COLO668 (cell line): ENCODE results near the gene NTSR1.
"Not testable (repeated sequence)": the region's sequence is repeated elsewhere in the genome, so short reads cannot be mapped to it uniquely, and the experiment has no call there.

Experiments used
- DNase-seq: peaks from one replicate; lab custom pipeline; 2025; ENCODE audit not compliant: unreplicated experiment; lab: John Stamatoyannopoulos, UW

NTSR1 gene

DNA sequence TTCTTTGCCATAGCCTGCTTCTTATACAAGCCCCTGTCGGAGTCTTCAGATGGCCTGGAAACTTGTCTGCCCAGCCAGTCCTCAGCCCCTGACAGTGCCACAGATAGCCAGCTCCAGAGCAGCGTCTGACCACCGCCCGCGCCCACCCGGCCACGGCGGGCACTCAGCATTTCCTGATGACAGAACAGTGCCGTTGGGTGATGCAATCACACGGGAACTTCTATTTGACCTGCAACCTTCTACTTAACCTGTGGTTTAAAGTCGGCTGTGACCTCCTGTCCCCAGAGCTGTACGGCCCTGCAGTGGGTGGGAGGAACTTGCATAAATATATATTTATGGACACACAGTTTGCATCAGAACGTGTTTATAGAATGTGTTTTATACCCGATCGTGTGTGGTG lies 36.9 kb upstream of the NTSR1 start:
- no peak for DNase-seq

DNA sequence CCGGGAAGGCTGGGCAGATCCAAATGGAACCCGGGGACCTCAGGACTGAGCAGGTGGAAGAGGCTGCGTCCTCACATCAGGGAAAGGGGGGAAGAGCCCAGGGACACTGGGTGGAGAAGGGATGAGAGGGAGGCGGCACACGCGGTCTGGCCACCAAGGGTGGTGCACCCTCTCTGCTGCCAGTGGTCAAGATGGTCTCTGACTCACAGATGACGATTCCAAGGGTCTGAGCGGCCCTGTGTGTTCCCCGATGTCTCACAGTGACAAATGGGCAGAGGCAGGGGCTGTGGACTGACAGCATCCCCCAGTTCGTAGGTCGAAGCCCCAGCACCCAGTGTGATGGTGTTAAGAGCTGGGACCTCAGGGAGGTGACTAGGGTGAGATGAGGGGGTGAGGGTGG lies 34.3 kb upstream of the NTSR1 start:
- no peak for DNase-seq

DNA sequence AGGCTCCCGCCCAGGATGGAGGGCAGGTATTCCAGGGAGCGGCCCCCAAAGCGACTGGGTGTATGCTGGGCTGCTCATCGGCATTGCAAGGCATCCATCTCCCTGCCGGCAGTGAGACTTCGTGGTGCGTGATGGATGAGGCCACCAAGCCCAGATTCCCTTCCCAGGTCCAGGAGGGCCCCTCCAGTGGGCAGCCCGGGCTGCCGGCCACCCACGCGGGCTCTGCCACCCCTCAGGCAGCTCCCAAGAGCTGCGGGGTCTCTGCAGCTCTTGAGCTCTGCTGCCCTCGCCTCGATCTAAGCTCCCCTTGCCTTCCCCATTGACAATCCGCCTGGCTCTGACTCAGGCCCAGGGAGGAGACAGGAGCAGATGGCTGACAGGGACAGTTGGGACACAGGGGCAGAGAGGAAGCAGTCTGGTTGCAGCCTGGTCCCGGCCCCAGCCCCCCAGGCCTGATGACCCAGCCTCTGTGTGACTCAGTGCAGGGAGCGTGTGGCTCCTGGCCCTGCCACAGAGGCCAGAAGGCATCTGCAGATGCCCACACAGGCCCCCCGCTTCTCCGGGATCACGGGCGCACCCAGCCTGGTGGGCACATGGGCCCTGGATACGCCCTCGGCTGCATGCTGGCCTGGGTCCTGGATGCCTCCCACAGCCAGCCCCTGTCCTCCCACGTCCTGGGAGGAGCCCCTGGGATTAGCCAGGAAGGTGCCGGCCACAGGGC lies 33.3 kb upstream of the NTSR1 start:
- no peak for DNase-seq

DNA sequence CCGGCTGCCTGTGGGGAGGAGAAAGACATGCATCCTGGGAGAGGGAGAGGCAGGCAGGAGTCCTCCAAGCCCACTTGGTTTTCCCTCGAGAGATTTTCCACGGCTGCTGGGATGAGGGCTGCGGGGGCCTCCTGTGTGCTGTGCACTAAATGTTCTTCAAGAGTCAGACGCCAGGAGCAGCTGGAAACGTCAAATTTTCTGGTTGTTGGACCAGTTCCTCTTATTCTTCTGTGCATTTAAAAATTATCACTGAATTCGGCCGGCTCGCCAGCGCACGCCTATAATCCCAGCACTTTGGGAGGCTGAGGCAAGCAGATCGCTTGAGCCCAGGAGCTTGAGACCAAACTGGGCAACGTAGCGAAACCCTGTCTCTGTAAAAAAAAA lies 32.8 kb upstream of the NTSR1 start:
- DNase-seq: no peak

DNA sequence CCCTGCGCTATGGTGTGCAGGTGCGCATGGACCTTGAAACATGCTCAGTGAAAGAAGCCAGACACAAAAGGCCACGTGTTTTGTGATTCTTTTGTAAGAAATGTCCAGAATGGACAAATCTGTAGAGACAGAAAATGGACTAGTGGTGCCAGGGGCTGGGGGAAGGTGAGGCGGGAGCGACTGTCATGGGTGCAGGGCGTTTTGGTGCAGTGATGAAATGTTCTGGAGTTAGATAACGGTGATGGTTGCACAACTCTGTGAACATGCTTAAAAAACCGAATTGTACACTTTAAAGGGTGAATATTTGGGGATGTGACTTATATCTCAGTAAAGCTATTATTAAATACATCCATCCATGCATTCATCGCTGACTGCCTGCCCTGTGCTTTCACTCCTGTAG lies 31.7 kb upstream of the NTSR1 start:
- DNase-seq: no peak

DNA sequence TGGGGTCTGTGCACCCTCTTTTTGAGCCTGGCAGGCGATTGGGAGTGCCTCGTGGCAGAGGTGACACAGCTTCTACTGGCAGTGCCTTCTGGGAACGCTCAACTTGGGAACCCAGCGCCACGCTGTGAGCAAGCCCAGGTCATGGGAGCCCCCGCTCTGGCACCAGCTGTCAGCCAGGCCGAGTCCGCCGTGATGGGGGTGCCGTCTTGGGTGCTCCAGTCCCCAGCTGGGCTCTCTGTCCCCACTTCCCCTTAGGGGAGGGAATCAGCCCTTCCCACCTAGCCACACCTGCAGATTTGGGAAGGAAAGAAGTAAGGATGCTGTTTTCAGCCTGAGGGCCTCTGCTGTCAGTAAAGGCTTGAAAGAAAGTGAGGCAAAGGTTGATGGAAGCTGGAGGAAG lies 31.0 kb upstream of the NTSR1 start:
- no peak for DNase-seq

DNA sequence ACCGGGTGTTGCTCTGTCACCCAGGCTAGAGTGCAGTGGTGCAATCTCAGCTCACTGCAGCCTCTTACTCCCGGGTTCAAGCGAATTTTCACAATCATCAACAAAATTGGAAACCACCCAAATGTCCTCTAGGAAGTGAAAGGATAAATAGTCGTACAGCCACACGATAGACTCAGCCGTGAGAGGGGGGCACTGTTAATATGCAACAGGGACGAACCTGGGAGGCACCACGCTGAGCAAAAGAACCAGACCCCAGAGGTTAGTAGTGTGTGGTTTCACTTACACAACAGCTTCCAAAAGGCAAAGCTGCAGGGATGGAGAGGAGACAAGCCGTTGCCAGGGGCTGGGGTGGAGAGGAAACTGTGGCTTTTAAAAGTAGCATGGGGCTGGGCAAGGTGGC lies 30.1 kb upstream of the NTSR1 start:
- DNase-seq: no peak

DNA sequence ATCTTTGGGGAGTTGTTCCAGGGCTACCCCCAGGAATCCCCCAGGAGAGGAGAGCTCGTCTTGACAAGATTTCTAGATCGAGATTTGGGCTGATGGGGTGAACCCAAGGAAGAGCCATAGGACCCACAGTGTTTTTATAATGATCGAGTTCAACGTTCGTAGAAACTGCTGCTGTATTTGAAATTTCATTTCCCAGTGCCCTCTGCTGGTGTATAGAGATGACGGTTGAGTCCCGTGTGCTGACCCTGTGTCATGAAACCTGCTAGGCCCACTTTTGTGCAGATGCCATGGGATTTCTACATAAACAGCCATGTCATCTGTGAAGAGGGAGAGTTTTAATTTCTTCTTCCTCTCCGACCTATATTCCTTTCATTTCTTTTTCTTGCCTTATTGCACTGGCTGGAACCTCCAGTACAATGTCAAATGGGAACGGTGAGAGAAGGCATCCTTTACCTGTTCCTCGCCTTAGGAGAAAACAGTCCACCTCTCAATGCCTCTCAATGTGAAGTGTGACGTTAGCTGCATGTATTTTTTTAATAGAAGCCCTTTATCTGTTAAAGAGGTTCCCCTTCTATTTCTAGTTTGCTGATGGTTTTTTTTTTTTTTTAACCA lies 28.6 kb upstream of the NTSR1 start:
- DNase-seq: no peak

DNA sequence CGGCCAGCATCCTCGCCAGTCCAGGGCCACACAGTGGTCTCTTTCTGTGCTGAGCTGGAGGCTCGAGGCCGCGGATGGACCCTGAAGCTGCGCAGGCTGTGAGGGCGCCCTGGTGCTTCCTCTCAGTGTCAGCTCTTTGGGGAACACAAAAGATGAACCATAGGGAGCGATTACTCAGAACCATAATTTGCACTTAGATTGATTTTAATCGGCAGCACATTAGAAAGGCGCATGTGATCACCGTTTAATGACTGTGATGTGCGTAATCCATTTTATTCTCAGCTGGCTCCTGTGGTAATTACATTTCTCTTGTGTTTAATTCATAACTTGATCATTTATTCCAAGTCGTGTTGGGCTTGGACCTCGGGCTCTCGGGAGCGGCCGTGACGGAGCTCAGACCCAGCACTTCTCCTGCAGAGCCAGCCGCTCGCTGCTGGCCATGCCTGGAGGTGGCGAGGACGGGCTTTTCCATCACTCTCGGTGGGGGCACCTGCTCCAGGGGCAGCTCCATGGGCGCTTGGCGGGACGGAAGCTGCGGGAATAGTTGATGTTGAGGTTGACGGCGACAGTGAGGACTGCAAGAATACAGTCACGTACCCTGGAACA lies 25.6 kb upstream of the NTSR1 start:
- no peak for DNase-seq

DNA sequence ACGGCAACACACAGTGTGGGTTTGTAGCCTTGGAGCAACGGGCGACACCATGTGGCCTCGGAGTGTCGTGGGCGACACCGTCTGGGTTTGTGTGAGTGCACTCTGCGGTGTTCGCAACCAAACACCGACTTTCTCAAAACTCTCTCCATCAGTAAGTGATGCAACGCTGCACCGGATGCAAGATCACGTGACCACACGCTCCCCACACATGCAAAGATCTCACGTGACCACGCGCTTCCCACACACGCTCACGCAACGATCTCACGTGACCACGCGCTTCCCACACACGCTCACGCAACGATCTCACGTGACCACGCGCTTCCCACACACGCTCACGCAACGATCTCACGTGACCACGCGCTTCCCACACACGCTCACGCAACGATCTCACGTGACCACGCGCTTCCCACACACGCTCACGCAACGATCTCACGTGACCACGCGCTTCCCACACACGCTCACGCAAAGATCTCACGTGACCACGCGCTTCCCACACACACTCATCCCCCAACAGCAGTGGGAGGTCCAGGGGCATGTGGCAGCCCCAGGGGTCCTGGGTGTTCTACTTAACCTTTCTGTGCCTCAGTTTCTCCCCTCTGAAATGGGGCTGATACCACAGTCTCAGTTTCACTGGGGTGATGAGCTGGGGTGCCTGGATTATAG lies 24.8 kb upstream of the NTSR1 start:
- DNase-seq: not testable (repeated sequence)

DNA sequence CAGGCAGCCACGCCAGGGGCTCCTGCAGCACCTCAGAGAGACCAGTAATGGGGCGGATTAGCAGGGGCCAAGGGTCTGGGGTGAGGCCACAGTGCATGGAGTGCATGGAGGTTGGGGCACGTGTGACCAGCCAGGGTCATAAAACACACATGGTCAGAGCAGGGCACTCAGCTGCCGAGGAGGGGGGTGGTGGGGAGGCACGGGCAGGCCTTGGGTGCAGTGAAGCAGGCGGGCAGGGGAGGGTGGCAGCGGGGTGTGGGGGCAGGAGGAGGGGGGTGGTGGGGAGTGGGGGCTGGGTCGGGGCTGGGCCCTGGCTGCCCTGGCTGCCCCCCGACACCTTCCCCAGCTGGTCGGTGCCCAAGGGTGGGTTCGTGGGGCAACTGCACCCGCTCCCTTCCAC lies 23.7 kb upstream of the NTSR1 start:
- DNase-seq: no peak

DNA sequence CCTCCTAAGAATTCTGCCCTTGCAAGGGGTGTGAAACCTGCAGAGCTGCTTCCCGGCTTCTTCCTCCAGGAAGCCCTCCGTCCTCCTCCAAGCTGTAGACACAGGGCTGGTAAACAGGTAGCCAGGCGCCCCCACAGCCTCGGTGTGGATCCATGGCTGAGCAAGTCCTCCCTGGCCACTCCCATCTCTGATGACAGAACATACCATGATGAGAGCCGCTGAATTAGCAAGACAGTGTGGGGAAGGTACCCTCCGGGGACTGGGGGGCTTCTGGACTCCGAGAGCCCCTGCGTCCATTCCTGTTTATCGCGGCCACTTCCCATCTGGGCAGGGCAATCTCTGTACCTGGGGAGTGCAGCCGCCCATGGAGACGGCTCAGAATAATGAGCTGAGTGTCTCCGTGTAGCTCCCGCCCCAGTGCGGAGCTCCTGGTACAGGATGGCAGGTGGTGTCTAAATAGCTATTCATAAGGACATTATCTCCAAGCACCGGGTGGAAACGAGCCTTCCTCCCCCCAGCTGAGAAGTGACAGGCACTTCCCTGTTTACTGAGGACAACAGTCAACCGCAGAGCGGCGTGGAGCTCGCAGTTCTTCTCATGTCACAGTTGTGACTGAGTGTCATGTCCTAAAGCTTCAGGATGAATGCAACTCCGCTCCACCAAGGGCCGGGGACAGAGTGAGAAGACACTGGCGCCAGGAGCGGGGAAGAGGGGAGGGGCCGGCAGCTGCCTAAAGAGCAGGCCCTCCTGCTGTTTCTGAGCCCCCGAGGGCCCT lies 22.7 kb upstream of the NTSR1 start:
- peak; percentile 92 for DNase-seq

DNA sequence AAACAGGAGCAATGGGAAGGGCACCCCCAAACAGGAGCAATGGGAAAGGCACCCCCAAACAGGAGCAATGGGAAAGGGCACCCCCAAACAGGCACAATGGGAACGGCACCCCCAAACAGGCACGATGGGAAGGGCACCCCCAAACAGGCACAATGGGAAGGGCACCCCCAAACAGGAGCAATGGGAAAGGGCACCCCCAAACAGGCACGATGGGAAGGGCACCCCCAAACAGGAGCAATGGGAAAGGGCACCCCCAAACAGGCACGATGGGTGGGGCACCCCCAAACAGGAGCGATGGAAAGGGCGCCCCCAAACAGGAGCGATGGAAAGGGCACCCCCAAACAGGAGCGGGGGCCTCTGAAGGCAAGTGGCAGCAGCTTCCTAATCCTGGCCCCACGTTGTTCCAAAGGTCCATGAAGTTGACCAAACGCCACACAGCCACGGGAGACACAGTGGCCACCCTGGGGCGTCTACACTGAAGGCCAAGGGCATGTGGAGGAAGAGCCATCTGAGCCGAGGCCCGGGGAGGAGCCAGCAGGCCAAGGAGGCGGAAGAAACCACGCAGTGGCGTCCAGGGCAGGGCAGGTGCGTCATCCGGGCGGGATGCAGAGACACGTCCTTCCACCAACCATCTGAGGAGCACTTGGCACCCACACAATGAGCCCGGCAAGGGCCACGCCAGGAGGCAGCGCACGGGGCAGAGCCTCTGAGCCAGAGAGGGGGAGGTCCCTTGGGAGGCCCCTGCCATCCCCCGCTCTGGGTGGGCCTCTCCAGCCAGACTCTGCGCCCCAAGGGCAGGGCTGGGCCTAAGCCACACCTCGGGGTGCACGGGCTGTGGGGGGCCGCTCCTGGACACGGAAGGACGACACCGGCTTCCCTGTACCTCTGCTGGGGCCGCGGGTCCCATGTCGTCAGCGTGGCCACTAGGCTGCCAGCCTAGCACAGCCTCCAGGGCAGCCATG lies 21.5 kb upstream of the NTSR1 start:
- DNase-seq: no peak

DNA sequence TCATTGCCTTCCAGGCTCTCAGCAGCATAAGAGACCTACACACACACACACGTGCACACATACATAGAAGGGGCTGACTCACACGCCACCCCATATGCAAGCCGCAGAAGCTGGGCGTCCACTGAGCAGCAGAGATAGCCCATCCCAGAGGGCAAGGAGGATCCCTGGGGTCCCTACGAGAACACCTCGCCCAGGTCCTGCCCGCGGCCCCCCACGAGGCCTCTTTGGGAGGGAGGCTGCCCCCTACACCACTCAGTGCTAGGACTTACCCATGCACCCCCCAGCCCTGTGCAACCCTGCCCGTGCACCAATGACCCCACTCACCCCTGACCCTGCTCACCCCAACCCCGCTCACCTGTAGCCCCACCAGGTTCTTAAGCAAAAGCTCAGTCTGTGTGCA lies 20.6 kb upstream of the NTSR1 start:
- no peak for DNase-seq

DNA sequence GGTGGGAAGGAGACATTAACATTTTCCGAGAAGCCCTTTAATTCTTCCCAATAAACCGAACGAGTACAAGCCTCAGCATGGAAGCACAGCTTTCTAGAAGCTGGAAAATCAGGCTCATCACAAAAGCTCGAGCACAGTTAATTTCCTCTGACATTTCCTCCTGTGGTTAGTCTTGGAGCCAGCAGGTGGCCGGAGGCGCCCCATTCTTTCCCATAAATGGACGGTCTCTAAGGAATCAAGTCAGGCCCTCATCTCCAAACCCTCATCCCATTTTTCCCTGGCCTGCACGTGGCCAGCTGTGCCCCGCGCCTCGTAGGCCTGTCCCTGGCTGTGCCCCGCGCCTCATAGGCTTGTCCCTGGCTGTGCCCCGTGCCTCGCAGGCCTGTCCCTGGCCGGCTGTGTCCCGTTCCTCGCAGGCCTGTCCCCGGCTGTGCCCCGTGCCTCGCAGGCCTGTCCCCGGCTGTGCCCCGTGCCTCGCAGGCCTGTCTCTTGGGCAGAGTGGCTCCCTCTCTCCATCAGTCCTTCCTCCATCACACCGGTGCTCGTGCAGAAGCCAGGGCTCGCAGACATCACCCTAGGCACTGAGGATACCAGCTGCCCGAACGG lies 19.7 kb upstream of the NTSR1 start:
- DNase-seq: peak; percentile 10

DNA sequence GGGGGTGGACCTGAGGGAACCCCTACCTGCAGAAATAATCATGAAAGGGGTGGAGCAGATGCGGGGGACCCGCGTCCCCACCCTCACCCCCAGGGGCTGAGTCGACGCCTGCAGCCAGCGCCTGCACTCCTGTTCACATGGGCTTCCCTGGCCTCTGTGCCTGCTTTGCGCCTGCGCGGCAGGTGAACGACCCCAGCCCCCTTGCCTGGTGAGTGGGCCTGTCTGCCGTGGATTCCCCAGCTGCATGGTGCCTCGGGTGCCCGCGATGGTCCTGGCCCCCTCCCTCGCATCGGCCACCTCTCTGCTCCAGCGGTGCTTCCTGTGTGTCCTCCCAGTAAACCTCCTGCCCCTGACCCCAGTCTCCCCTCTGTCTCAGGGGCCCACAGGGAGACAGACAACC lies 18.8 kb upstream of the NTSR1 start:
- no peak for DNase-seq

DNA sequence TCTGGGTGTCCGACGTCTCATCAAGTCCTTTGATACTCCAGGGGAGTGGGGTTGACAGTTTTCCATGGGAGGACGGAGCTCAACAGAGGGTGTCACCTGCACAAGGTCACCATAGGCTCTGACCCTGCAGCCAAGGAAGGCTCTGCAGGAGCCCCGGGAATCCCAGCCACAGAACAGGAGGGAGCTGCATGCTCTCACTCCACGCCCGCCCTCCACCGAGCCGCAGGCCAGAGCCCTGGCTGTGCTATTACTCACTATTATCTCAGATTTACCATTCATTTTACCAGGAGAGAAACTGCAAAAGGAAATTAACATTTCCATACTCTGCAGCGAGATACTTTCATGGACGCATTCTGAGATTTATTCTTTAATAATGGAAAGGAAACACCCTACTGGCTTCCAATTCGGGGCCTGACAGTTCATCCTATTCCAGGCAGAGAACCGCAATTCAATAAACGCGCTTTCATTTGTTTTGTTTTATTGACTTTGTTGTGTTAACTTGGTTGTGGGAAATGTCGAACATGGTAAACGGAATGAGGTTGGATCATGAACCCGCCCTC lies 18.3 kb upstream of the NTSR1 start:
- no peak for DNase-seq

DNA sequence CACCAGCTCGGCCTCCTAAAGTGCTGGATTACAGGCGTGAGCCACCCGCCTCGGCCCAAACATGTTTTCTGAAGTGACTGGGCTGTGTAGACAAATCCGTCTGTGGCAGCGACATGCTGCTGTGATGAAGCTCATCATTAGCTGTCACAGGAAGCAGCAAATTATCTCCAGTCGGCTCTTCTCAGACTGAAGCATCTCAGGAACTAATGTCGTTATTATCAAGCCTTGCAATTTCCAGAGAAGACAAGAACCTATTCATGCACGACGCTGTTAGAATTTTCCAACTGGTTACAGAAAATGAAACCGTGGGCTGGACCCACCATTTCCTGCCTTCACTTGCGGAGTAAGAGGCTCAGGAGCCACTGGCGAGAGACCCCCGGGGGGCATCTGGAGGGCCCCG lies 17.1 kb upstream of the NTSR1 start:
- DNase-seq: no peak

DNA sequence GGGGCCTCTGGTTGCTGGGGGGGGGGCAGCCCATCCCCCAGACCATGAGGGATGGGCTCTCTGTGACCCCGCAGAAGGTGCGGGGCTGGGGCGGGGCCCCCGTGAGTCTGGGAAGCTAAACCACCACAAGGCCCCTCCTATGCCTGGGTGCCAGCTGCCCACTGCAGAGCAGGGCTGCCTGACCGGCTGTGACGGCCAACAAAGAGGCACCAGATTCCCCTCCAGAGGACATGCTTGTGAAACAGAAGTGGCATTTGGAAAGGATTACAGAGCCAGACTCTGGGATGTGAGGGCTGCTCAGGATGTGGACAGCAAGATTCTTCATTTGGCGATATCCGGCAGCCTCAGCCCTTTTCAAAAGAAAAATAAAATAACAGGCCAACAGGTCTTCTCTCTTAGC lies 16.5 kb upstream of the NTSR1 start:
- peak; percentile 12 for DNase-seq
